Measurements from ENCODE around the gene NPHS1.

Gene NPHS1

GRCh38 chr19:35843676-35844481 lies 8.4 kb downstream of the NPHS1 start (continued):
- 0 out of 2 replicates have a peak, but pooled peaks have one; percentile 73 for TF ChIP-seq HOXA7 (CRISPR knock-in tag; IDR thresholded peaks at IDR 0.05; ENCODE audit: borderline replicate concordance)

DNA sequence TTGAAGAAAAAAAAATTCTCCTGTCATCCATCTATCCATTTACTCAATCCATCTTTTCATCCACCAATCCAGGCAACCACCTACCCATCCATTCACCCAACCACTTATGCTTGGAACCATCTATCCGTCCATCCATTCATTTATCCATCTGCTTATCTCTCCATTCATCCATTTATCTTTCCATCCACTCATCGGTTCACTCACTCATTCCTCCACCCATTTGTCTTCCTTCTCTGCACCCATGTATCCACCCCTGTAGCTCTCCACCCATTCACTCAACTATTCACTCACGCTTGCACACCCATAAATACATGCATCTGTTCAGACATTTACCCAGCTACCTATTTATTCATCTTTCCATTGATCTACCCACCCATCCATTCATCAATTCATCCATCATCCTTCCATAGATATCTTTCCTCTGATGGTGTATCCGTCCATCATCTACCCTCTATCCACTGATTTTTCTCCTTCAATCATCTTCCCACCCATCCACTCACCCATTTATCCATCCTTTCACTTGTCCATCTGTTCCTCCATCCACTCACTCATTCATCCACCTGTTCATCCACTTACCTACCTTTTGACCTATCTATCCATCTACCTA lies 9.5 kb downstream of the NPHS1 start:
- Histone ChIP-seq H3K4me1 (ENCODE audit: control insufficient read depth, insufficient read depth, low read length) (peaks cover 19% of the 10 kb centered on the region), H3K27ac (ENCODE audit: extremely low read depth, low read depth, low read length) (no peak overlapping the region), H3K36me3 (ENCODE audit: control insufficient read depth in 2 of 2, insufficient read depth in 1 of 2, low read length in 2 of 2) (no peaks in the 10 kb centered on the region), H3K9me3 (ENCODE audit: control insufficient read depth, insufficient read depth, low read depth, low read length) (no peaks in the 10 kb centered on the region; the same call in 1 of the 2 replicates), H3K4me3 (ENCODE audit: low read depth, low read length) (no peak overlapping the region)
- CTCF ChIA-PET: interaction anchor here (0.9 kb wide), 1 partner anchor 9 kb away, joined by 4 read pairs; no protein-coding TSS in a partner anchor
- POLR2A ChIA-PET: no interaction called here
- TF ChIP-seq ZNF266 (tag by site-specific recombination; IDR thresholded peaks at IDR 0.05; ENCODE audit: low read depth) (peak; percentile 33; the same call in 1 of the 2 replicates), ZNF621 (tag by site-specific recombination; IDR thresholded peaks at IDR 0.05) (peak; percentile 18; the same call in 1 of the 2 replicates), ZBTB20 (tag by site-specific recombination; IDR thresholded peaks at IDR 0.05) (no peak), ZNF664 (tag by site-specific recombination; IDR thresholded peaks at IDR 0.05) (no peak), HOXA7 (CRISPR knock-in tag; IDR thresholded peaks at IDR 0.05; ENCODE audit: borderline replicate concordance) (no peak), PRDM1 (tag by site-specific recombination; IDR thresholded peaks at IDR 0.05) (no peak), SCRT2 (tag by site-specific recombination; IDR thresholded peaks at IDR 0.05) (peak; percentile 41; the same call in 1 of the 2 replicates), SALL2 (tag by site-specific recombination; IDR thresholded peaks at IDR 0.05; ENCODE audit: borderline replicate concordance) (no peak), ZBTB10 (tag by site-specific recombination; IDR thresholded peaks at IDR 0.05) (no peak), ZNF155 (tag by site-specific recombination; IDR thresholded peaks at IDR 0.05) (0 out of 2 replicates have a peak, but pooled peaks have one; percentile 9), ZNF37A (tag by site-specific recombination; IDR thresholded peaks at IDR 0.05) (no peak), ZBTB7A (tag by site-specific recombination; IDR thresholded peaks at IDR 0.05; ENCODE audit: low read depth) (no peak), ZNF571 (tag by site-specific recombination; IDR thresholded peaks at IDR 0.05) (0 out of 2 replicates have a peak, but pooled peaks have one; percentile 16), ZNF146 (tag by site-specific recombination; IDR thresholded peaks at IDR 0.05) (no peak), YY2 (tag by site-specific recombination; IDR thresholded peaks at IDR 0.05) (0 out of 2 replicates have a peak, but pooled peaks have one; percentile 11), ZNF561 (tag by site-specific recombination; IDR thresholded peaks at IDR 0.05; ENCODE audit: borderline replicate concordance) (no peak), KLF10 (tag by site-specific recombination; IDR thresholded peaks at IDR 0.05) (no peak), KLF16 (tag by site-specific recombination; IDR thresholded peaks at IDR 0.05) (no peak), ZNF473 (tag by site-specific recombination; IDR thresholded peaks at IDR 0.05) (no peak), ZNF792 (tag by site-specific recombination; IDR thresholded peaks at IDR 0.05) (no peak), GLIS2 (tag by site-specific recombination; IDR thresholded peaks at IDR 0.05) (no peak), ZIC2 (tag by site-specific recombination; IDR thresholded peaks at IDR 0.05) (no peak), ZNF202 (tag by site-specific recombination; IDR thresholded peaks at IDR 0.05; ENCODE audit: borderline replicate concordance) (no peak), ZNF138 (tag by site-specific recombination; IDR thresholded peaks at IDR 0.05; ENCODE audit: borderline replicate concordance) (no peak), ZNF660 (tag by site-specific recombination; IDR thresholded peaks at IDR 0.05) (no peak), ZNF560 (tag by site-specific recombination; IDR thresholded peaks at IDR 0.05; ENCODE audit: borderline replicate concordance) (no peak)
- TF ChIP-seq, protein P1, sequence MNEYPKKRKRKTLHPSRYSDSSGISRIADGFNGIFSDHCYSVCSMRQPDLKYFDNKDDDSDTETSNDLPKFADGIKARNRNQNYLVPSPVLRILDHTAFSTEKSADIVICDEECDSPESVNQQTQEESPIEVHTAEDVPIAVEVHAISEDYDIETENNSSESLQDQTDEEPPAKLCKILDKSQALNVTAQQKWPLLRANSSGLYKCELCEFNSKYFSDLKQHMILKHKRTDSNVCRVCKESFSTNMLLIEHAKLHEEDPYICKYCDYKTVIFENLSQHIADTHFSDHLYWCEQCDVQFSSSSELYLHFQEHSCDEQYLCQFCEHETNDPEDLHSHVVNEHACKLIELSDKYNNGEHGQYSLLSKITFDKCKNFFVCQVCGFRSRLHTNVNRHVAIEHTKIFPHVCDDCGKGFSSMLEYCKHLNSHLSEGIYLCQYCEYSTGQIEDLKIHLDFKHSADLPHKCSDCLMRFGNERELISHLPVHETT (tag by site-specific recombination; IDR thresholded peaks at IDR 0.05): no peak
- TF ChIP-seq, protein P2, sequence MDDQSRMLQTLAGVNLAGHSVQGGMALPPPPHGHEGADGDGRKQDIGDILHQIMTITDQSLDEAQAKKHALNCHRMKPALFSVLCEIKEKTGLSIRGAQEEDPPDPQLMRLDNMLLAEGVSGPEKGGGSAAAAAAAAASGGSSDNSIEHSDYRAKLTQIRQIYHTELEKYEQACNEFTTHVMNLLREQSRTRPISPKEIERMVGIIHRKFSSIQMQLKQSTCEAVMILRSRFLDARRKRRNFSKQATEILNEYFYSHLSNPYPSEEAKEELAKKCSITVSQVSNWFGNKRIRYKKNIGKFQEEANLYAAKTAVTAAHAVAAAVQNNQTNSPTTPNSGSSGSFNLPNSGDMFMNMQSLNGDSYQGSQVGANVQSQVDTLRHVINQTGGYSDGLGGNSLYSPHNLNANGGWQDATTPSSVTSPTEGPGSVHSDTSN (CRISPR knock-in tag; IDR thresholded peaks at IDR 0.05): no peak
- TF ChIP-seq, protein P3, sequence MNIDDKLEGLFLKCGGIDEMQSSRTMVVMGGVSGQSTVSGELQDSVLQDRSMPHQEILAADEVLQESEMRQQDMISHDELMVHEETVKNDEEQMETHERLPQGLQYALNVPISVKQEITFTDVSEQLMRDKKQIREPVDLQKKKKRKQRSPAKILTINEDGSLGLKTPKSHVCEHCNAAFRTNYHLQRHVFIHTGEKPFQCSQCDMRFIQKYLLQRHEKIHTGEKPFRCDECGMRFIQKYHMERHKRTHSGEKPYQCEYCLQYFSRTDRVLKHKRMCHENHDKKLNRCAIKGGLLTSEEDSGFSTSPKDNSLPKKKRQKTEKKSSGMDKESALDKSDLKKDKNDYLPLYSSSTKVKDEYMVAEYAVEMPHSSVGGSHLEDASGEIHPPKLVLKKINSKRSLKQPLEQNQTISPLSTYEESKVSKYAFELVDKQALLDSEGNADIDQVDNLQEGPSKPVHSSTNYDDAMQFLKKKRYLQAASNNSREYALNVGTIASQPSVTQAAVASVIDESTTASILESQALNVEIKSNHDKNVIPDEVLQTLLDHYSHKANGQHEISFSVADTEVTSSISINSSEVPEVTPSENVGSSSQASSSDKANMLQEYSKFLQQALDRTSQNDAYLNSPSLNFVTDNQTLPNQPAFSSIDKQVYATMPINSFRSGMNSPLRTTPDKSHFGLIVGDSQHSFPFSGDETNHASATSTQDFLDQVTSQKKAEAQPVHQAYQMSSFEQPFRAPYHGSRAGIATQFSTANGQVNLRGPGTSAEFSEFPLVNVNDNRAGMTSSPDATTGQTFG (tag by site-specific recombination; IDR thresholded peaks at IDR 0.05; ENCODE audit: borderline replicate concordance): peak; percentile 4; the same call in 1 of the 2 replicates

Data from HEK293 (cell line).